Islet of Langerhans (tissue), 1 donor: ENCODE results near the gene TEAD1.

ENCODE experiments used
- FAIRE-seq: peaks from one replicate; lab custom pipeline; 2011; peaks lifted over from hg19 to GRCh38; lab: Jason Lieb, UNC

The TEAD1 gene

GRCh38 chr11:12687216-12687623 lies 13.0 kb downstream of the TEAD1 start:
- FAIRE-seq = no peak

DNA sequence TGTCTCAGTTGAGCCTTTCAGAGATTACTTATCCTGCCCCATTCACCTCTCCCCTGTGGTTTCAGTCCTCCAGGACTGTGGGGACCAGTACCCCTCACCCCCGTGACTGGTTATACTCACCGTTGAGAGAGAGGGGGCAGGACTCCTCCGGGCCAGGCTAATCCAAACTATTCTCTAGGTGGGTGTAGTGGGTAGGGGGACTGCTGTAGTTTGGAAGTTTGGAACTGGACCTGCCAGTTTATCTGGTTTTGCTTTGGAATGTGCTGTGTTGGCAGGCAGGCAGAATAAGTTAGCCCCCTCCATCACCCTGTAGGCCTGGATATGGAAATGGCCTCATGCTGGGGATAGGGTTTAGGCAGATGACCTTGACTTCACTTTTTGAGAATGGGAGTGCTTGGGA lies 13.5 kb downstream of the TEAD1 start:
- FAIRE-seq = no peak

DNA sequence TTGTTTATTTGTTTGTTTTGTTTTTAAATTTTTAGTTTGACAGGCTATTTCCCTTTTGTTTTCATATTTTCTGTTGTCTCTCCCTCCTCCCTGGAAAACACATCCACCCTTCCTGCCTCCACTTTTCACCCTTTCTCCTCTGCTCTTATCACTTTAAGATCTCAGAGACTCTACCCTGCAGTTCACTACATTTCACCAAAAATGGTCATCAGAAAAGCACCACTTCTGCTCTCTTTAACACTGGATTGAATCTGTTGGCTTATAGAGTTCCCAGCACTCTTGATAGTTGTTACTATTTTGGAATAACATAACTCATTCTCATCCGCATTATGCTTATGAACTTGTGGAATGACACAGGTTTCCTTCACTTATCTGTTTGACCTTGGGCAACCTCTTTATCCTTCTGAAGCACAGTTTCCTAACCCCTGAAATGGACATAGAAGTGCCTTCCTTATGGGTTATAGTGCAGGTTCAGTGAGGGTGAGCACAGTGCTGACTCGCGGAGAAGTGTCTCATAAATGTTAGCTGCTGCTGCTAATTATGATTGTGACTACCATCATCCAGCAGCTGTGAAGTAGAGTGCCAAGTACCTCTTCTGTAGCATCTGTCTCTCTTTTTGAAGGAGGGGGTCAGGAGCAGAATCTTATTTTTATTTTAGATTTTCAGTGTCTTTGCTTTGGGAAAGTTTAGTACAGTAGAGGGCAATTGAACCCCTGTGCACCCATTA lies 15.0 kb downstream of the TEAD1 start:
- FAIRE-seq = no peak

GRCh38 chr11:12690663-12691062 lies 16.4 kb downstream of the TEAD1 start:
- FAIRE-seq = no peak

- FAIRE-seq = no peak
These were observed 17.3 kb downstream of the TEAD1 start for GRCh38 chr11:12691473-12691872.

DNA sequence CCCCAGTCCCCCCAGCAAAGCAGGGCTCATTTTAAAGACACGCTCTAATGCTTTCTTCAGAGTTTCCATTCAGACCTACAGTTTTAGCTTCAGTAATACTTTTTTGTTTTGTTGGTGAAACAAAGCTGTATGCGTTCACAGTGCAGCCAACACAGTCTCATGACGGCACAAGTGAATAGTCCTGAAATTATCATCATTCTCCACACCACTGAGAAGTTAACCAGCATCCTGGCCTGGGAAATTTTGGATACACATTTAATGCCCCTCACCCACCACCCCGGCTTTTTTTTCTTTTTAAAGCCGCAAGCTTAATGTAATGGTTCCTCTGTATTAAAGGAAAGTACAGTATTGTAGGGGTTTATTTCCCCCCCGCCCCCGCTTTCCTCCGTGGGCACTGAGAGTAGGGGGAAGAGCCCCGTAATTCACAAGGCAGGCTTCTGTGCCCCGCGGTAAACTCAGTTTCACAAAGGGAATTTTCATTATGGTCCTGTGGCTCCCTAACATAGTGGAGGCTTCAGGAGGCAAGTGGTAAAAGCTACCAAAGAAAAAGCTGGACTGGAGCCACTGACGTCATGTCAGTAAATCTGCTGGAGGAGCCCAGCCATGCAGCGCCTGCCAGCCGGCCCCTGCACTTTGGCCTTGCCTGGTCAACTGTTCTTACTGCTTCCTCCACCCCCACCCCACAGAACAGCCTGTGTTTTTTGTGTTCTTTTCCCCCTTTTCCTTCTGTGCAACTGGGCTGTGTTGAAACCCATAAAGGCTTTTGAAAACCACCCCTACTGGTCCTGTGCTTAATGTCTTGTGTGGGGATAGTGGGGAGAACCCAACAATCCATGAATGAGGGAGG lies 18.2 kb downstream of the TEAD1 start:
- peak; percentile 45 for FAIRE-seq

- FAIRE-seq = no peak
These were observed 18.9 kb downstream of the TEAD1 start for GRCh38 chr11:12693094-12693478.

DNA sequence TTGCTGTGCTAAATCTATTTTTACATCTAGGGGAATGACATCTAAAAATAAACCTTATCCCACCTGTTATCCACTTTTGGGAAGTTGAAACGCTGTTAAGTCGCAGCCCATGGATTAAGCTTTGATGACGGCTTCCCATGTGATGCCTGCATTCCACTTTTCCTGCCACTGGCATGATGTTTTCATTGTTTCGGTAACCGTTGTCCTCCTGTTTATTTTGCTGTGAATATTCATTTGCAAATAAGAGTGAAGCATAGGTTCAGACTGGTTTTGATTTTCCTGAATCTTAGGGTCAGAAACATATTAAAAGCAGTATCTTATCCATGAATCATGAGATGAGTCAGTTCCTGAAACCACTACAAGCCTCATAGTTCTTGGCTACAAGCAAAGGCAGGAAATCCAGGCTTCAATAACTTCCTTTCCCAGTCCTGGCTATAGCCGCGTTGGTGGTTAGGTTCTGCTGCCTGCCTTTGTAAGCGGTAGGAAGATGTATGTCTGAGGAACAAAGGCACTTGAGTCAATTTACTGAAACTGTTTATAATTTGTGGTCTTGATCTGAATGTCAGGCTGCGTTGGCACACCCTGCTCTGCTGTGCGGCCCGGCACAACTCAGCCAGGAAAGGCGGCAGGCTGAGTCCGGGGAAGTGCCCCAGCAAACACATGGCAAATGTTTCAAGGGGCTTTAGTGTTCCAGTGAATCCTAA lies 19.4 kb downstream of the TEAD1 start:
- peak; percentile 65 for FAIRE-seq

GRCh38 chr11:12694183-12694531 lies 19.9 kb downstream of the TEAD1 start:
- no peak for FAIRE-seq

- no peak for FAIRE-seq
These were observed 21.1 kb downstream of the TEAD1 start for GRCh38 chr11:12695221-12695794.

- FAIRE-seq = no peak
These were observed 21.7 kb downstream of the TEAD1 start for GRCh38 chr11:12695873-12696272.

- FAIRE-seq = no peak
These were observed 22.8 kb downstream of the TEAD1 start for GRCh38 chr11:12696911-12697581.

DNA sequence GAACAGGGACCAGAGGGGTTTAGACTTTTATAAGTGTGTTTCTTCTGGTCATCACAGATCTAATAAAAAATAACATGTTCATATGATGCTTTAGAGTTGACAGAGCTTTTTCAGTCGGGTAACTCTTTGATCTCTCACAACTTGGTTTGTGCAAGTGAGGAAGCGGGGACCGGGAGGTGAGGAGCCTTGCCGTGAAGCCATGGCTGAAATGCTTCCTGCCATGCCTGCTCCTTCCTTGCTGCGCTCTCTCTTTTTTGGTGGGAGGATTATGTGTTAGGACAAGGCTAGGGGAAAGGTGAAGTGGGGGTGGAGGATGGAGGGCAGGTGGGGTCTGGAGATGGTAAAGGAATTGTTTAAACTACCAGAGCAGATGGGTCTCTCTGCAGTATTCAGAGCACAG lies 23.8 kb downstream of the TEAD1 start:
- FAIRE-seq = no peak

DNA sequence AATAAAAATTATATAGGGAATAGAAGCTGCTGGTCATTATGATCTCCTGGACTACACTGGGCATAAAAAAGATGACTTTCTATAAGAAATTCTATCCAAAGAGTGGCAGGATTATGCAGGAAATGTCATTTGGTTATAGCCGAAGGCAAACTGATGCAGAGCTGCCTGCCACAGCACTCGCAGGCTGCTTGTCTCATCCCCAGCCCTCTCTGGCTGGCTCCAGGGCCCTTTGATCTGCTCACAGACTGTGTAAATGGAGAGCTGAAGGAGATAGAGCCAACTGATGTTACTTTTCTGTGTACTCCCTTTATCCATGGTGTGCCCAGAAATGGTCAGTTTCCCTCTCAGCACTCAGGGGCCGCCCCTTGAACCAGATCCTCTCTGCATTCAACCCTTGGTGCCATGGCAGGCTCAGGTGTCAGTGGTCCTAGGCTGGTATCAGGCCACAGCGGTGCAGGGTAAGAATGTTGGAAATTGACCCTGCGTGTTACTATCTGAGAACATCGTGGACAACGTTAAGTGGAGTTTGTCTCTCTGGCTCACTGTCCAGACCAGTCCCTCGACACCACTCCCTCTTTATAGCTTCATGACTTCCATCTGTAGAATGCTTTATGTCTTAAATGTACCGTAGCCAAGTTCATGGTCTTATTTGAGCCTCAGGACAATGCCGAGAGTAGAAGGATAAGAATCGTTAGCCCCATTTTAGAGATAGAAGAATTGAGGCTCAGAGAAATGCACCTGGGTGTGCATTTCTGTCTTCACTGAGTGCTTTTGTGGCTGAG lies 27.8 kb downstream of the TEAD1 start:
- no peak for FAIRE-seq

GRCh38 chr11:12702999-12703453 lies 28.8 kb downstream of the TEAD1 start:
- no peak for FAIRE-seq

DNA sequence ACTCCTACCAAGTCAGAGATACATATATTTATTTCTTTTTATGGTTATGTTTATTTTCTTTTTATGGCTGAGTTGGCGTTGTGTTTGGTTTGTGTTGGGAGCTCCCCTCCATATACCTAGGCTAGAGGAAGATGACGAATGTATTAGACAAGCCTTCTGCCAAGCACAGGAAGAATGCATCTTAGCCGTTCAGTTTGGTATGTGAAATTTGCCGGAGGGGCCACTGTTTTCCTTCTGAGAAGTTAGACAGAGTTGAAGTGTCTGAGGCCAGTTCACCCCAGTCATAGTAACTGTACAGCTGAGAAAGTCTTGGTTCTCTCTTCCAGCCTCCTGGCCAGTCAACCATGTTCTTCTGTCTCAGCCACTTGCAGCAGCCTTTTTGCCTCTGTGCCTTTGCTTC lies 29.8 kb downstream of the TEAD1 start:
- FAIRE-seq = no peak

DNA sequence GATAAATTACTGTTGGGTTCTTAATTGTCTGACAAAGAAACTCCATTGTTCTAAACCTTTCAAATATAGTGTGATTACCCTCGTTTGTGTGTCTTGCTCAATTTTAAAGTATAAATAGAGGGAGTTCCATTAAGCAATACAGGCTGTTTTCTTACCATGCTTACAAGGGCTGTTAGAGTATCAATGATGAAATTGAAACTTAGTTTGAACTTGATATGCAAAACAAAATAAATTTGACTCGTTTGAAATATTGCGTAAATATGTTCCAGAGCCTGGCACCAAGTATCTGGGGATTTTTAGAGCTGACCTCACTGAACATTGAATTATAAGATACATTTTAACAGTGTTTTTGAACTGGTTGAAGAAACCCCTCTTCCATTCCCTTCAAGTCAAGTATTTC lies 31.7 kb downstream of the TEAD1 start:
- FAIRE-seq = no peak

- FAIRE-seq = no peak
These were observed 32.6 kb downstream of the TEAD1 start for GRCh38 chr11:12706545-12707499.

DNA sequence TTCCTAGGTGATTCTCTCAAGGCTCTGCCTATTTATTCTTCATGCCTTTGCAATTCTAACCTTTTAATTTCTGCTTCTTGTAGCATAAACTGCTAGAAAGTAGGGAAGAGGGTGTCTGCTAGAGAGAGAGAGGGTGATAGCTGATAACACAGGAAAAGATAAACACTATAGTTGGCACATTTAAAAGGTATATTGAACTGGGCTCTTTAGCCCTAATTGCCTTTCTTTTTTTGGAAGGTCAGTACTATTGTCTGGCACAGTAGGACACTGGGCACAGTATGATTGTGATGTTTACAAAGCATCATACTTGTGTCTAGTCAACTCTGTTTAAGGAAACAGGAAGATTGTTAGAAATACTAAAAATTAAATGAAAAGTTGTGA lies 33.3 kb downstream of the TEAD1 start:
- no peak for FAIRE-seq

GRCh38 chr11:12711496-12711895 lies 37.3 kb downstream of the TEAD1 start:
- FAIRE-seq = no peak
